Measurements from ENCODE around the gene GOLGA6L7.
"Not testable (repeated sequence)": the region's sequence is repeated elsewhere in the genome, so short reads cannot be mapped to it uniquely, and the experiment has no call there.

Gene GOLGA6L7

DNA sequence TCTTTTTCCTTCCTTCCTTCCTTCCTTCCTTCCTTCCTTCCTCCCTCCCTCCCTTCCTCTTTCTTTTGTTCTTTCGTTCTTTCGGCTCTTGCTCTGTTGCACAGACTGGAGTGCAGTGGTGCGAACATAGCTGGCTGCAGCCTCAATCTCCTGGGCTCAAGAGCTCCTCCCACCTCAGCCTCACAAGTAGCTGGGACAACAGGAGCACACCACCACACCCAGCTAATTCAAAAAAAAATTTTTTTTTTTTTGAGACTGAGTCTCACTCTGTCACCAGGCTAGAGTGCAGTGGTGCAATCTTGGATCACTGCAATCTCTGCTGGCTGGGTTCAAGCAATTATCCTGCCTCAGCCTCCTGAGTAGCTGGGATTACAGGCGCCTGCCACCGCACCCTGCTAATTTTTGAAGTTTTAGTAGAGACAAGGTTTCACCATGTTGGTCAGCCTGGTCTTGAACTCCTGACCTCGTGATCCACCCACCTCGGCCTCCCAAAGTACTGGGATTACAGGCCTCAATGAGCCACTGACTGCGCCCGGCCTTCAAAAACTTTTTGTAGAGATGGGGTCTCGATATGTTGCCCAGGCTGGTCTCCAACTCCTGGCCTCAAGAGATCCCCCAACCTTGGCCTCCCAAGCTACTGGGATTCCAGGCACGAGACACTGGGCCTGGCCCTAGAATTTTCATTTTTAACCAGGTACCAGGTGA lies 13.3 kb upstream of the GOLGA6L7 start:
- H3K4me1 ChIP-seq (ENCODE audit: insufficient read depth, low read length); H3K27ac ChIP-seq (ENCODE audit: low read depth, low read length); H3K9me3 ChIP-seq (ENCODE audit: low read length); H3K4me3 ChIP-seq (ENCODE audit: low read depth in 1 of 2, low read length in 2 of 2); H3K27me3 ChIP-seq (ENCODE audit: control insufficient read depth in 1 of 2, insufficient read depth in 2 of 2, low read length in 2 of 2); H3K9ac ChIP-seq (ENCODE audit: low read length); H3K36me3 ChIP-seq (ENCODE audit: insufficient read depth, low read length): not testable (repeated sequence)

DNA sequence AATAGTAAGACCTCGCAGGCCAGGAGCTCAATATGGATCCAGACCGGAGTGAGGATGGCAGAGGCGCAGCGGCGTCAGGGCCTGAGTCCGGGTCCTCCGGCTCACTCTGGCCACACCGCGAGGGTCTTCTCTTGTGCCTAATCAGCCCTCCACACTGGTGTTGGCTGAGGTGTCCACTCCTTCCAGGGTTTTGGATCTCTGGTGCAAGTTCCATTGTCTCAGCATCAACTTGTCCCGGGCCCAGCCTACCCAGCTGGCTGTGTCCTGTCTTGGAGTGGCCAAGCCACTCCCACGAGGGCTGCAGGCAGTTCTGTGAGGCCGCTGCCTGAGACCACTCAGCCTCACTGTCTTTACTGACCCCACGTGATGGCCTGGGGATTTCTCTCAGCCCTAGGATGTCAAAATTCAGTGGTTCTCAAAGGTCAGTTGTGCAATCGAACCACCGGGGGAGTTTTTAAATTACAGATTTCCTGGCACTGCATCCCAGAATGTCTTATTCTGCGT lies 12.6 kb upstream of the GOLGA6L7 start:
- Histone ChIP-seq H3K9ac (ENCODE audit: low read length) (no peak overlapping the region), H3K27ac (ENCODE audit: low read depth, low read length) (no peak overlapping the region), H3K9me3 (ENCODE audit: low read length) (no peaks in the 10 kb centered on the region), H3K4me1 (ENCODE audit: insufficient read depth, low read length) (no peaks in the 10 kb centered on the region), H3K36me3 (ENCODE audit: insufficient read depth, low read length) (no peaks in the 10 kb centered on the region), H3K4me3 (ENCODE audit: low read depth in 1 of 2, low read length in 2 of 2) (no peak overlapping the region), H3K27me3 (ENCODE audit: control insufficient read depth in 1 of 2, insufficient read depth in 2 of 2, low read length in 2 of 2) (no peaks in the 10 kb centered on the region)

DNA sequence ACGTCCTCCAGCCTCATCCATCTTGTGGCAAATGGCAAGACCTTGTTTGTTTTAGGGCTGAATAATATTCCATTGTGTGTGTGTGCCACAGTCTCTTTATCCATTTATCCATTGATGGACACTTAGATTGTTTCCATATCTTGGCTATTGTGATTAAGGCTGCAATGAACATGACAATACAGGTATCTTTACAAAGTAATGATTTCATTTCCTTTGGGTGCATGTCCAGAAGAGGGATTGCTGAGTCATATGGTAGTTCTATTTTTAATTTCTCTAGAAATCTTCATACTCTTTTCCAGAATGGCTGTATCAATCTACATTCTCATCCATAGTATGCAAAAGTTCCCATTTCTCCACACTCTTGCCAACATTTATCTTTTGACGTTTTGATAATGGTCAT lies 6.1 kb upstream of the GOLGA6L7 start:
- H3K36me3 ChIP-seq (ENCODE audit: insufficient read depth, low read length); H3K27me3 ChIP-seq (ENCODE audit: control insufficient read depth in 1 of 2, insufficient read depth in 2 of 2, low read length in 2 of 2); H3K9ac ChIP-seq (ENCODE audit: low read length); H3K27ac ChIP-seq (ENCODE audit: low read depth, low read length); H3K4me1 ChIP-seq (ENCODE audit: insufficient read depth, low read length); H3K9me3 ChIP-seq (ENCODE audit: low read length); H3K4me3 ChIP-seq (ENCODE audit: low read depth in 1 of 2, low read length in 2 of 2): not testable (repeated sequence)

DNA sequence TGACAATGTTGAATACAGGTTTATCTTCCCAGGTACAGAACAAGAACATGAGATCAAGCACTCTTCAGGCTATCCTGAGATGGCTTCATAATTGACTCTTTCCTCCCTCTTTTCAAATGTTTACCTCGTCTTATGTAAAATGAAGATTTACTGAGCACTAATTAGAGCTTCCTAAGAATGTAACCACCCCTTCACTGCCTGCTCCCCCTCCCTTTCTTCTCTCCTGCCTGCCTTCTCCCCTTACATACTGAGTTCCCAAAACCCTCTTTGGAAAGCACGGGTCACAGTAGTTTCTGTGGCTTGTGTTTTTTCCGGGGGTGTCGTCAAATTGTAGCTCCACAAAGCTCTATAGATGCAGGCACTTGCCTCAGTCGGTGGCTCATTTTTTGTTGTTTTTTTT lies 5.2 kb upstream of the GOLGA6L7 start:
- H3K36me3 ChIP-seq (ENCODE audit: insufficient read depth, low read length); H3K4me3 ChIP-seq (ENCODE audit: low read depth in 1 of 2, low read length in 2 of 2); H3K27me3 ChIP-seq (ENCODE audit: control insufficient read depth in 1 of 2, insufficient read depth in 2 of 2, low read length in 2 of 2); H3K9ac ChIP-seq (ENCODE audit: low read length); H3K4me1 ChIP-seq (ENCODE audit: insufficient read depth, low read length); H3K9me3 ChIP-seq (ENCODE audit: low read length); H3K27ac ChIP-seq (ENCODE audit: low read depth, low read length): not testable (repeated sequence)

DNA sequence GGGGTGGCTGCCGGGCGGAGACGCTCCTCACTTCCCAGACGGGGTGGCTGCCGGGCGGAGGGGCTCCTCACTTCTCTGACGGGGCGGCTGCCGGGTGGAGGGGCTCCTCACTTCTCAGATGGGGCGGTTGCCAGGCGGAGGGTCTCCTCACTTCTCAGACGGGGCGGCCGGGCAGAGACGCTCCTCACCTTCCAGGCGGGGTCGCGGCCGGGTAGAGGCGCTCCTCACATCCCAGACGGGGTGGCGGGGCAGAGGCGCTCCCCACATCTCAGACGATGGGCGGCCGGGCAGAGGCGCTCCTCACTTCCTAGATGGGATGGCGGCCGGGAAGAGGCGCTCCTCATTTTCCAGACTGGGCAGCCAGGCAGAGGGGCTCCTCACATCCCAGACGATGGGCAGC lies 1.3 kb upstream of the GOLGA6L7 start:
- not testable (repeated sequence) for H3K4me1 ChIP-seq (ENCODE audit: insufficient read depth, low read length); H3K4me3 ChIP-seq (ENCODE audit: low read depth in 1 of 2, low read length in 2 of 2); H3K36me3 ChIP-seq (ENCODE audit: insufficient read depth, low read length); H3K27ac ChIP-seq (ENCODE audit: low read depth, low read length); H3K27me3 ChIP-seq (ENCODE audit: control insufficient read depth in 1 of 2, insufficient read depth in 2 of 2, low read length in 2 of 2); H3K9ac ChIP-seq (ENCODE audit: low read length); H3K9me3 ChIP-seq (ENCODE audit: low read length)

DNA sequence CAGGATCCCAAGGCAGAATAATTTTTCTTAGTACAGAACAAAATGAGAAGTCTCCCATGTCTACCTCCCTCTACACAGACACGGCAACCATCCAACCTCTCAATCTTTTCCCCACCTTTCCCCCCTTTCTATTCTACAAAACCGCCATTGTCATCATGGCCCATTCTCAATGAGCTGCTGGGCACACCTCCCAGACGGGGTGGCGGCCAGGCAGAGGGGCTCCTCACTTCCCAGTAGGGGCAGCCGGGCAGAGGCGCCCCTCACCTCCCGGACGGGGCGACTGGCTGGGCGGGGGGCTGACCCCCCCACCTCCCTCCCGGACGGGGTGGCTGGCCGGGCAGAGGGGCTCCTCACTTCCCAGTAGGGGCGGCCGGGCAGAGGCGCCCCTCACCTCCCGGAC lies 827 bp upstream of the GOLGA6L7 start:
- not testable (repeated sequence) for H3K4me1 ChIP-seq (ENCODE audit: insufficient read depth, low read length); H3K27me3 ChIP-seq (ENCODE audit: control insufficient read depth in 1 of 2, insufficient read depth in 2 of 2, low read length in 2 of 2); H3K9me3 ChIP-seq (ENCODE audit: low read length); H3K9ac ChIP-seq (ENCODE audit: low read length); H3K27ac ChIP-seq (ENCODE audit: low read depth, low read length); H3K36me3 ChIP-seq (ENCODE audit: insufficient read depth, low read length); H3K4me3 ChIP-seq (ENCODE audit: low read depth in 1 of 2, low read length in 2 of 2)

GRCh38 chr15:28847959-28848358 lies 485 bp downstream of the GOLGA6L7 start:
- not testable (repeated sequence) for H3K9me3 ChIP-seq (ENCODE audit: low read length); H3K36me3 ChIP-seq (ENCODE audit: insufficient read depth, low read length); H3K27ac ChIP-seq (ENCODE audit: low read depth, low read length); H3K9ac ChIP-seq (ENCODE audit: low read length); H3K27me3 ChIP-seq (ENCODE audit: control insufficient read depth in 1 of 2, insufficient read depth in 2 of 2, low read length in 2 of 2); H3K4me3 ChIP-seq (ENCODE audit: low read depth in 1 of 2, low read length in 2 of 2); H3K4me1 ChIP-seq (ENCODE audit: insufficient read depth, low read length)

- H3K36me3 ChIP-seq (ENCODE audit: insufficient read depth, low read length); H3K27me3 ChIP-seq (ENCODE audit: control insufficient read depth in 1 of 2, insufficient read depth in 2 of 2, low read length in 2 of 2); H3K9me3 ChIP-seq (ENCODE audit: low read length); H3K27ac ChIP-seq (ENCODE audit: low read depth, low read length); H3K9ac ChIP-seq (ENCODE audit: low read length); H3K4me3 ChIP-seq (ENCODE audit: low read depth in 1 of 2, low read length in 2 of 2); H3K4me1 ChIP-seq (ENCODE audit: insufficient read depth, low read length): not testable (repeated sequence)
Measured at GRCh38 chr15:28847247-28847646, 1.2 kb downstream of the GOLGA6L7 start.

DNA sequence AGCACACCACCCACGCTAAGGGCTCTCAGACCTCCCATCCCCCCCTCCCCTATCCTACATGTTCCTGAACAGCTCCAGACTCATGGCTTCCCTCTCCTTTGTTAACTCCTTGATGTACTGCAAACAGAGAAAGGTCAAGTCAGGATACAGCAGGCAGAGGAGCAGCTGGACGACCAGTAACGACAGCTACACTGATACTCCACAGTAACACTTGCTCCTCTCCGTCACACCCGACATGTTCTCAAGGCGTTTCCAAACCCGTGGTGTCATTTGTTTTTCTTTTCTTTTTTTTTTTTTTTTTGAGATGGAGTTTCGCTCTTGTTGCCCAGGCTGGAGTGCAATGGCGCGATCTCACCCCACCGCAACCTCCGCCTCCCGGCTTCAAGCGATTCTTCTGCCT lies 4.3 kb downstream of the GOLGA6L7 start:
- not testable (repeated sequence) for H3K36me3 ChIP-seq (ENCODE audit: insufficient read depth, low read length); H3K9me3 ChIP-seq (ENCODE audit: low read length); H3K4me1 ChIP-seq (ENCODE audit: insufficient read depth, low read length); H3K9ac ChIP-seq (ENCODE audit: low read length); H3K27me3 ChIP-seq (ENCODE audit: control insufficient read depth in 1 of 2, insufficient read depth in 2 of 2, low read length in 2 of 2); H3K27ac ChIP-seq (ENCODE audit: low read depth, low read length); H3K4me3 ChIP-seq (ENCODE audit: low read depth in 1 of 2, low read length in 2 of 2)

- H3K27ac ChIP-seq (ENCODE audit: low read depth, low read length); H3K4me3 ChIP-seq (ENCODE audit: low read depth in 1 of 2, low read length in 2 of 2); H3K4me1 ChIP-seq (ENCODE audit: insufficient read depth, low read length); H3K9me3 ChIP-seq (ENCODE audit: low read length); H3K36me3 ChIP-seq (ENCODE audit: insufficient read depth, low read length); H3K9ac ChIP-seq (ENCODE audit: low read length); H3K27me3 ChIP-seq (ENCODE audit: control insufficient read depth in 1 of 2, insufficient read depth in 2 of 2, low read length in 2 of 2): not testable (repeated sequence)
Measured at GRCh38 chr15:28843520-28843919, 4.9 kb downstream of the GOLGA6L7 start.

GRCh38 chr15:28842210-28842609 lies 6.2 kb downstream of the GOLGA6L7 start:
- not testable (repeated sequence) for H3K36me3 ChIP-seq (ENCODE audit: insufficient read depth, low read length); H3K4me3 ChIP-seq (ENCODE audit: low read depth in 1 of 2, low read length in 2 of 2); H3K27ac ChIP-seq (ENCODE audit: low read depth, low read length); H3K9me3 ChIP-seq (ENCODE audit: low read length); H3K27me3 ChIP-seq (ENCODE audit: control insufficient read depth in 1 of 2, insufficient read depth in 2 of 2, low read length in 2 of 2); H3K9ac ChIP-seq (ENCODE audit: low read length); H3K4me1 ChIP-seq (ENCODE audit: insufficient read depth, low read length)

GRCh38 chr15:28840285-28840684 lies 8.2 kb downstream of the GOLGA6L7 start:
- not testable (repeated sequence) for H3K9ac ChIP-seq (ENCODE audit: low read length); H3K27me3 ChIP-seq (ENCODE audit: control insufficient read depth in 1 of 2, insufficient read depth in 2 of 2, low read length in 2 of 2); H3K4me3 ChIP-seq (ENCODE audit: low read depth in 1 of 2, low read length in 2 of 2); H3K27ac ChIP-seq (ENCODE audit: low read depth, low read length); H3K4me1 ChIP-seq (ENCODE audit: insufficient read depth, low read length); H3K36me3 ChIP-seq (ENCODE audit: insufficient read depth, low read length); H3K9me3 ChIP-seq (ENCODE audit: low read length)

All from muscle layer of colon (tissue), 2 donors.